IMR-90 (cell line): ENCODE results near the gene PPP1R9A. TPM values are rescaled to one million over a fixed set of nuclear protein-coding genes. Genes with fewer than 3 reads are reported as not detected.

Experiments
- ATAC-seq: fragments of 200-7000 bp; cut with Tn5 transposase; 2 replicates; pipeline ENCODE4 v1.9.1; 2020; ENCODE audit warnings: low read depth, mild to moderate bottlenecking, moderate library complexity
- BruUV-seq: library from RNA; stranded (reverse); fragments of 400-500 nt; replicated peaks from 2 replicates; lab custom pipeline; 2021; lab: Mats Ljungman, UMichigan
- CTCF ChIA-PET: fragments of 300-600 bp; formaldehyde crosslinking; extraction: SDS; loops from one replicate; lab custom pipeline; 2021; ENCODE audit warnings: antibody characterized with exemption; lab: Yijun Ruan, JAX
- POLR2A ChIA-PET: fragments of 300-600 bp; sonication (Branson Sonifier 250); formaldehyde crosslinking; loops from one replicate; lab custom pipeline; 2022; ENCODE audit warnings: antibody characterized with exemption; ENCODE audit not compliant: unreplicated experiment; lab: Charles Lee
- DNase-seq: peaks from one replicate; pipeline ENCODE4 v3.0.0; 2013
- H2AFZ ChIP-seq: replicated peaks from 2 replicates; pipeline ENCODE3; 2013; ENCODE audit warnings: low read length, mild to moderate bottlenecking; ENCODE audit not compliant: poor library complexity
- H2AK5ac ChIP-seq: 2 replicates; pipeline ENCODE4 v1.6.1; 2013; ENCODE audit warnings: low read depth, low read length, inconsistent platforms
- H2AK9ac ChIP-seq: replicated peaks from 2 replicates; pipeline ENCODE3; 2013; ENCODE audit warnings: mild to moderate bottlenecking, low read depth, low read length, moderate library complexity; ENCODE audit not compliant: poor library complexity
- H2BK120ac ChIP-seq: 2 replicates; pipeline ENCODE4 v1.6.1; 2013; ENCODE audit warnings: low read depth, low read length, inconsistent platforms
- H2BK15ac ChIP-seq: 3 replicates; pipeline ENCODE4 v1.6.1; 2013; ENCODE audit warnings: low read depth, low read length, inconsistent platforms
- H2BK20ac ChIP-seq: 2 replicates; pipeline ENCODE4 v1.6.1; 2013; ENCODE audit warnings: low read depth, mild to moderate bottlenecking, inconsistent platforms, low read length, moderate library complexity
- H2BK5ac ChIP-seq: 2 replicates; pipeline ENCODE4 v1.6.1; 2013; ENCODE audit warnings: mild to moderate bottlenecking, low read depth, low read length, inconsistent platforms; ENCODE audit not compliant: poor library complexity, severe bottlenecking
- H3K14ac ChIP-seq: replicated peaks from 2 replicates; pipeline ENCODE4 v1.6.1; 2013; ENCODE audit warnings: low read depth, low read length, inconsistent platforms
- H3K18ac ChIP-seq: 2 replicates; pipeline ENCODE4 v1.6.1; 2013; ENCODE audit warnings: low read depth, low read length, control low read depth
- H3K23ac ChIP-seq: 2 replicates; pipeline ENCODE4 v1.6.1; 2013; ENCODE audit warnings: low read depth, low read length, inconsistent platforms
- H3K27ac ChIP-seq: 2 replicates; pipeline ENCODE4 v1.5.1; 2013; ENCODE audit warnings: mild to moderate bottlenecking, control low read depth, low read length; ENCODE audit not compliant: insufficient read depth
- H3K27me3 ChIP-seq: 2 replicates; pipeline ENCODE4 v1.6.1; 2013; ENCODE audit warnings: low read length; ENCODE audit not compliant: control insufficient read depth, insufficient read depth
- H3K36me3 ChIP-seq: 2 replicates; pipeline ENCODE4 v1.6.1; 2013; ENCODE audit warnings: low read length, mixed read lengths; ENCODE audit not compliant: control insufficient read depth, insufficient read depth
- H3K4ac ChIP-seq: 2 replicates; pipeline ENCODE4 v1.6.1; 2013; ENCODE audit warnings: low read depth, low read length, inconsistent platforms
- H3K4me1 ChIP-seq: 2 replicates; pipeline ENCODE4 v1.6.1; 2013; ENCODE audit warnings: low read length, mixed read lengths; ENCODE audit not compliant: control insufficient read depth, insufficient read depth
- H3K4me2 ChIP-seq: 2 replicates; pipeline ENCODE4 v1.6.1; 2013; ENCODE audit warnings: low read depth, mild to moderate bottlenecking, control low read depth, low read length, moderate library complexity
- H3K4me3 ChIP-seq: 2 replicates; pipeline ENCODE4 v1.5.1; 2013; ENCODE audit warnings: low read depth, mild to moderate bottlenecking, control low read depth, low read length, moderate library complexity; ENCODE audit not compliant: insufficient read depth
- H3K56ac ChIP-seq: 2 replicates; pipeline ENCODE4 v1.6.1; 2013; ENCODE audit warnings: low read length, inconsistent platforms; ENCODE audit not compliant: insufficient read depth; ENCODE audit errors: extremely low read depth
- H3K79me1 ChIP-seq, 2 experiments: 2 replicates each; pipeline ENCODE4 v1.6.1; 2013; ENCODE audit warnings: low read length in 2 of 2, inconsistent platforms in 1 of 2, low read depth in 1 of 2
- H3K9ac ChIP-seq: 2 replicates; pipeline ENCODE4 v1.6.1; 2013; ENCODE audit warnings: low read depth, low read length, control low read depth
- H3K9me1 ChIP-seq: 2 replicates; pipeline ENCODE4 v1.6.1; 2013; ENCODE audit warnings: low read length, inconsistent platforms; ENCODE audit not compliant: insufficient read depth
- H3K9me3 ChIP-seq: 2 replicates; pipeline ENCODE4 v1.6.1; 2013; ENCODE audit warnings: low read length; ENCODE audit not compliant: control insufficient read depth, insufficient read depth
- H4K20me1 ChIP-seq: 2 replicates; pipeline ENCODE4 v1.6.1; 2013; ENCODE audit warnings: low read length, inconsistent platforms; ENCODE audit not compliant: insufficient read depth
- H4K5ac ChIP-seq: 2 replicates; pipeline ENCODE4 v1.6.1; 2013; ENCODE audit warnings: mild to moderate bottlenecking, low read depth, low read length, control low read depth
- H4K8ac ChIP-seq, 2 experiments: 2 replicates each; pipeline ENCODE4 v1.6.1; 2013; ENCODE audit warnings: low read depth in 2 of 2, low read length in 2 of 2, control low read depth in 1 of 2, inconsistent platforms in 1 of 2
- H4K91ac ChIP-seq: 2 replicates; pipeline ENCODE4 v1.6.1; 2013; ENCODE audit warnings: low read depth, low read length, inconsistent platforms; ENCODE audit not compliant: insufficient read depth
- CEBPB ChIP-seq: IDR thresholded peaks from 2 replicates; pipeline ENCODE4 v1.6.1; 2012; ENCODE audit warnings: low read depth, low read length, improper control_type of control experiment
- CHD1 ChIP-seq: IDR thresholded peaks from 2 replicates; pipeline ENCODE4 v1.6.1; 2012; ENCODE audit warnings: low read depth, low read length, improper control_type of control experiment
- FOS ChIP-seq: fragments of 150-350 bp; IDR thresholded peaks from 2 replicates; pipeline ENCODE4 v1.6.1; 2016; ENCODE audit warnings: low read depth, low read length
- MAFK ChIP-seq: IDR thresholded peaks from 2 replicates; pipeline ENCODE4 v1.6.1; 2012; ENCODE audit warnings: low read depth, low read length, improper control_type of control experiment
- MAZ ChIP-seq: IDR thresholded peaks from 2 replicates; pipeline ENCODE4 v1.6.1; 2012; ENCODE audit warnings: low read depth, mild to moderate bottlenecking, low read length, improper control_type of control experiment, moderate library complexity, borderline replicate concordance
- MXI1 ChIP-seq: IDR thresholded peaks from 2 replicates; pipeline ENCODE4 v1.6.1; 2012; ENCODE audit warnings: low read depth, mild to moderate bottlenecking, low read length, moderate library complexity, borderline replicate concordance
- NFE2L2 ChIP-seq: fragments of 150-350 bp; IDR thresholded peaks from 2 replicates; pipeline ENCODE4 v1.6.1; 2016; ENCODE audit warnings: low read depth, mild to moderate bottlenecking, low read length
- POLR2A ChIP-seq: IDR thresholded peaks from 2 replicates; pipeline ENCODE4 v1.6.1; 2012; ENCODE audit warnings: mild to moderate bottlenecking, low read depth, low read length
- RAD21 ChIP-seq: IDR thresholded peaks from 2 replicates; pipeline ENCODE4 v1.6.1; 2012; ENCODE audit warnings: low read length, improper control_type of control experiment
- RCOR1 ChIP-seq: IDR thresholded peaks from 2 replicates; pipeline ENCODE4 v1.6.1; 2012; ENCODE audit warnings: mild to moderate bottlenecking, low read length, improper control_type of control experiment; ENCODE audit not compliant: insufficient replicate concordance
- SMC3 ChIP-seq: fragments of 150-350 bp; IDR thresholded peaks from 2 replicates; pipeline ENCODE4 v1.6.1; 2016; ENCODE audit warnings: low read depth, mild to moderate bottlenecking, antibody characterized with exemption, low read length, moderate library complexity
- WGBS, 2 experiments: methylation state at CpG; one replicate each; pipeline versions ENCODE4 v1.1.5 to v1.1.7; 2013; ENCODE audit warnings: missing lambda C conversion rate in 2 of 2; ENCODE audit not compliant: insufficient read length in 1 of 2; ENCODE audit errors: extremely low coverage in 2 of 2; 5-methylcytosine and 5-hydroxymethylcytosine counted together
- dilution Hi-C: fragments of 300-500 bp; cut with HindIII; formaldehyde crosslinking; loops from one replicate; pipeline ENCODE4 v1.14.3; 2018; ENCODE audit warnings: low sequenced_read_pairs; ENCODE audit not compliant: unreplicated experiment
- in situ Hi-C: fragments of 300-500 bp; cut with MboI; formaldehyde crosslinking; loops from 3 replicates; pipeline ENCODE4 v1.14.3; 2019; ENCODE audit warnings: low sequenced_read_pairs, inconsistent platforms, mixed read lengths
- intact Hi-C: fragments of 100-400 bp; cut with micrococcal nuclease; formaldehyde crosslinking; loops from 2 replicates; pipeline ENCODE4 v1.10.0; 2022
- polyA plus RNA-seq, 3 experiments: library from polyadenylated mRNA; depleted of rRNA; stranded (reverse); fragments of >200 nt; gene quantifications; 2 replicates each; pipeline ENCODE4 v1.2.3, GENCODE V29; 2012; ENCODE audit warnings: low replicate concordance in 1 of 3
- total RNA-seq: library from RNA; depleted of rRNA; stranded (reverse); fragments of >200 nt; gene quantifications from 2 replicates; pipeline ENCODE4 v1.2.3, GENCODE V29; 2012
- TF ChIP-seq, protein P1 (sequence below): conservative IDR thresholded peaks from 2 replicates; pipeline ENCODE4 v1.5.1; 2012; ENCODE audit warnings: mild to moderate bottlenecking, low read depth, low read length, improper control_type of control experiment
- TF ChIP-seq, protein P2 (sequence below): fragments of 150-350 bp; IDR thresholded peaks from 2 replicates; pipeline ENCODE4 v1.6.1; 2016; ENCODE audit warnings: low read depth, mild to moderate bottlenecking, low read length, moderate library complexity, borderline replicate concordance
- TF ChIP-seq, protein P3 (sequence below): fragments of 150-350 bp; IDR thresholded peaks from 2 replicates; pipeline ENCODE4 v1.6.1; 2017; ENCODE audit warnings: mild to moderate bottlenecking, antibody characterized with exemption, low read length, low read depth

Gene PPP1R9A
- total and polyA plus RNA-seq, 2 of the 4 experiments (the other 2 are of a cell fraction) = not detected

- H3K9ac ChIP-seq = no peak overlapping the region
- dilution Hi-C loops = no loop called here
- no peak overlapping the region for H2BK5ac ChIP-seq
- ChIA-PET POLR2A (no interaction called here), CTCF (no interaction called here)
- no peak overlapping the region for H2BK20ac ChIP-seq
- no peak overlapping the region for H2BK15ac ChIP-seq
- in situ Hi-C loops = no loop called here
- no peak overlapping the region for H2AK5ac ChIP-seq
- ATAC-seq (no peak), DNase-seq (no peak)
- H3K23ac ChIP-seq = no peak overlapping the region
- intact Hi-C loops = no loop called here
- no peak overlapping the region for H3K27ac ChIP-seq
- TF ChIP-seq, protein P1, sequence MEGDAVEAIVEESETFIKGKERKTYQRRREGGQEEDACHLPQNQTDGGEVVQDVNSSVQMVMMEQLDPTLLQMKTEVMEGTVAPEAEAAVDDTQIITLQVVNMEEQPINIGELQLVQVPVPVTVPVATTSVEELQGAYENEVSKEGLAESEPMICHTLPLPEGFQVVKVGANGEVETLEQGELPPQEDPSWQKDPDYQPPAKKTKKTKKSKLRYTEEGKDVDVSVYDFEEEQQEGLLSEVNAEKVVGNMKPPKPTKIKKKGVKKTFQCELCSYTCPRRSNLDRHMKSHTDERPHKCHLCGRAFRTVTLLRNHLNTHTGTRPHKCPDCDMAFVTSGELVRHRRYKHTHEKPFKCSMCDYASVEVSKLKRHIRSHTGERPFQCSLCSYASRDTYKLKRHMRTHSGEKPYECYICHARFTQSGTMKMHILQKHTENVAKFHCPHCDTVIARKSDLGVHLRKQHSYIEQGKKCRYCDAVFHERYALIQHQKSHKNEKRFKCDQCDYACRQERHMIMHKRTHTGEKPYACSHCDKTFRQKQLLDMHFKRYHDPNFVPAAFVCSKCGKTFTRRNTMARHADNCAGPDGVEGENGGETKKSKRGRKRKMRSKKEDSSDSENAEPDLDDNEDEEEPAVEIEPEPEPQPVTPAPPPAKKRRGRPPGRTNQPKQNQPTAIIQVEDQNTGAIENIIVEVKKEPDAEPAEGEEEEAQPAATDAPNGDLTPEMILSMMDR = no peak
- TF ChIP-seq RAD21 = no peak
- TF ChIP-seq, protein P2, sequence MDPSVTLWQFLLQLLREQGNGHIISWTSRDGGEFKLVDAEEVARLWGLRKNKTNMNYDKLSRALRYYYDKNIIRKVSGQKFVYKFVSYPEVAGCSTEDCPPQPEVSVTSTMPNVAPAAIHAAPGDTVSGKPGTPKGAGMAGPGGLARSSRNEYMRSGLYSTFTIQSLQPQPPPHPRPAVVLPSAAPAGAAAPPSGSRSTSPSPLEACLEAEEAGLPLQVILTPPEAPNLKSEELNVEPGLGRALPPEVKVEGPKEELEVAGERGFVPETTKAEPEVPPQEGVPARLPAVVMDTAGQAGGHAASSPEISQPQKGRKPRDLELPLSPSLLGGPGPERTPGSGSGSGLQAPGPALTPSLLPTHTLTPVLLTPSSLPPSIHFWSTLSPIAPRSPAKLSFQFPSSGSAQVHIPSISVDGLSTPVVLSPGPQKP = no peak
- TF ChIP-seq FOS = no peak
- no peak for TF ChIP-seq RCOR1
- no peak for TF ChIP-seq SMC3
- no peak for TF ChIP-seq CEBPB
- no peak for TF ChIP-seq POLR2A
- no peak for TF ChIP-seq MAZ
- TF ChIP-seq NFE2L2 = no peak
- TF ChIP-seq CHD1 = no peak
- TF ChIP-seq MAFK = no peak
- TF ChIP-seq MXI1 = no peak
- TF ChIP-seq, protein P3, sequence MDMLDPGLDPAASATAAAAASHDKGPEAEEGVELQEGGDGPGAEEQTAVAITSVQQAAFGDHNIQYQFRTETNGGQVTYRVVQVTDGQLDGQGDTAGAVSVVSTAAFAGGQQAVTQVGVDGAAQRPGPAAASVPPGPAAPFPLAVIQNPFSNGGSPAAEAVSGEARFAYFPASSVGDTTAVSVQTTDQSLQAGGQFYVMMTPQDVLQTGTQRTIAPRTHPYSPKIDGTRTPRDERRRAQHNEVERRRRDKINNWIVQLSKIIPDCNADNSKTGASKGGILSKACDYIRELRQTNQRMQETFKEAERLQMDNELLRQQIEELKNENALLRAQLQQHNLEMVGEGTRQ = no peak
- H2AFZ ChIP-seq = no peak overlapping the region
- H2AK9ac ChIP-seq = no peak overlapping the region
- H3K4me3 ChIP-seq = no peak overlapping the region
- no peak overlapping the region for H4K5ac ChIP-seq
- no CpG with 5 or more reads among the region's 2 CpGs for WGBS, 2 experiments
- no peak overlapping the region for H3K4ac ChIP-seq
- H3K4me2 ChIP-seq = no peak overlapping the region
- no peaks in the 10 kb centered on the region for H3K9me3 ChIP-seq
- no TSS peak for BruUV-seq
- no peaks in the 10 kb centered on the region for H4K20me1 ChIP-seq
- H3K56ac ChIP-seq = no peak overlapping the region
- H3K14ac ChIP-seq = no peak overlapping the region
- H3K36me3 ChIP-seq = no peaks in the 10 kb centered on the region
- no peak overlapping the region for H4K8ac ChIP-seq
- no peaks in the 10 kb centered on the region for H3K9me1 ChIP-seq
- H2BK120ac ChIP-seq = no peak overlapping the region
- no peak overlapping the region for H3K18ac ChIP-seq
- no peak overlapping the region for H4K91ac ChIP-seq
- H3K79me1 ChIP-seq = no peaks in the 10 kb centered on the region
- H3K27me3 ChIP-seq = no peaks in the 10 kb centered on the region
- H3K4me1 ChIP-seq = no peaks in the 10 kb centered on the region
Observed at GRCh38 chr7:94888995-94889523, 18.3 kb upstream of the PPP1R9A start.
